WTC11 (cell line): ENCODE results near the gene ZSWIM4. TPM values are rescaled to one million over a fixed set of nuclear protein-coding genes. Genes with fewer than 3 reads are reported as not detected.

Experiments
- ESRRA ChIP-seq: sonication (generic); formaldehyde crosslinking; IDR thresholded peaks from 2 replicates; pipeline ENCODE4 v1.8.1; 2022; ENCODE audit warnings: mild to moderate bottlenecking, missing genetic modification reagents, borderline replicate concordance
- FOXP1 ChIP-seq: sonication (generic); formaldehyde crosslinking; IDR thresholded peaks from 2 replicates; pipeline ENCODE4 v1.8.0; 2022; ENCODE audit warnings: missing genetic modification reagents, mild to moderate bottlenecking, moderate library complexity, borderline replicate concordance
- GABPB1 ChIP-seq: sonication (generic); formaldehyde crosslinking; IDR thresholded peaks from 2 replicates; pipeline ENCODE4 v1.8.1; 2023; ENCODE audit warnings: mild to moderate bottlenecking, missing genetic modification reagents
- KAT7 ChIP-seq: sonication (generic); formaldehyde crosslinking; IDR thresholded peaks from 2 replicates; pipeline ENCODE4 v1.8.1; 2023; ENCODE audit warnings: missing genetic modification reagents, mild to moderate bottlenecking, borderline replicate concordance
- NFATC4 ChIP-seq: fragments of 250-450 bp; sonication (Bioruptor Pico); IDR thresholded peaks from 2 replicates; pipeline ENCODE4 v1.9.0; 2021; ENCODE audit warnings: mild to moderate bottlenecking
- NR1H2 ChIP-seq: sonication (generic); formaldehyde crosslinking; IDR thresholded peaks from 2 replicates; pipeline ENCODE4 v1.9.0; 2021; ENCODE audit warnings: mild to moderate bottlenecking, moderate library complexity, missing genetic modification reagents
- OVOL2 ChIP-seq: fragments of 250-450 bp; sonication (Bioruptor Pico); IDR thresholded peaks from 2 replicates; pipeline ENCODE4 v1.9.0; 2021; ENCODE audit warnings: mild to moderate bottlenecking, borderline replicate concordance
- PRRX2 ChIP-seq: fragments of 250-450 bp; sonication (Bioruptor Pico); IDR thresholded peaks from 2 replicates; pipeline ENCODE4 v1.8.0; 2021; ENCODE audit warnings: mild to moderate bottlenecking
- SP1 ChIP-seq: sonication (generic); formaldehyde crosslinking; conservative IDR thresholded peaks from 2 replicates; pipeline ENCODE4 v1.8.1; 2022; ENCODE audit warnings: missing genetic modification reagents
- TEAD4 ChIP-seq: sonication (generic); formaldehyde crosslinking; IDR thresholded peaks from 2 replicates; pipeline ENCODE4 v1.8.0; 2022; ENCODE audit warnings: mild to moderate bottlenecking, missing genetic modification reagents
- ZBTB21 ChIP-seq: sonication (generic); formaldehyde crosslinking; IDR thresholded peaks from 2 replicates; pipeline ENCODE4 v1.8.1; 2023; ENCODE audit warnings: mild to moderate bottlenecking, missing genetic modification reagents, borderline replicate concordance
- ZNF219 ChIP-seq: sonication (generic); formaldehyde crosslinking; IDR thresholded peaks from 2 replicates; pipeline ENCODE4 v1.8.0; 2023; ENCODE audit warnings: missing genetic modification reagents, mild to moderate bottlenecking, borderline replicate concordance
- ZNF423 ChIP-seq: fragments of 250-450 bp; sonication (Bioruptor Pico); IDR thresholded peaks from 2 replicates; pipeline ENCODE4 v2.1.2; 2022; ENCODE audit warnings: mild to moderate bottlenecking, moderate library complexity
- total RNA-seq: library from RNA; stranded (reverse); gene quantifications from 3 replicates; pipeline ENCODE4 v1.2.3, GENCODE V29; 2021
- TF ChIP-seq, protein P1 (sequence below): sonication (generic); formaldehyde crosslinking; IDR thresholded peaks from 2 replicates; pipeline ENCODE4 v1.8.1; 2023; ENCODE audit warnings: mild to moderate bottlenecking, missing genetic modification reagents, moderate library complexity
- TF ChIP-seq, protein P2 (sequence below): sonication (generic); formaldehyde crosslinking; IDR thresholded peaks from 2 replicates; pipeline ENCODE4 v1.8.0; 2023; ENCODE audit warnings: missing genetic modification reagents
- TF ChIP-seq, protein P3 (sequence below): sonication (generic); formaldehyde crosslinking; IDR thresholded peaks from 2 replicates; pipeline ENCODE4 v1.8.1; 2023; ENCODE audit warnings: mild to moderate bottlenecking, missing genetic modification reagents, moderate library complexity
- TF ChIP-seq, protein P4 (sequence below): sonication (generic); formaldehyde crosslinking; IDR thresholded peaks from 2 replicates; pipeline ENCODE4 v1.8.0; 2023; ENCODE audit warnings: missing genetic modification reagents, mild to moderate bottlenecking, borderline replicate concordance
- TF ChIP-seq, protein P5 (sequence below): sonication (generic); formaldehyde crosslinking; IDR thresholded peaks from 2 replicates; pipeline ENCODE4 v1.8.1; 2022; ENCODE audit warnings: mild to moderate bottlenecking, missing genetic modification reagents, moderate library complexity, borderline replicate concordance
- TF ChIP-seq, protein P6 (sequence below): sonication (generic); formaldehyde crosslinking; IDR thresholded peaks from 2 replicates; pipeline ENCODE4 v1.8.1; 2023; ENCODE audit warnings: mild to moderate bottlenecking, missing genetic modification reagents
- TF ChIP-seq, protein P7 (sequence below): fragments of 250-450 bp; sonication (Bioruptor Pico); IDR thresholded peaks from 2 replicates; pipeline ENCODE4 v1.9.0; 2021; ENCODE audit warnings: mild to moderate bottlenecking
- TF ChIP-seq, protein P8 (sequence below): fragments of 250-450 bp; sonication (Bioruptor Pico); IDR thresholded peaks from 2 replicates; pipeline ENCODE4 v1.9.0; 2021; ENCODE audit warnings: moderate library complexity, mild to moderate bottlenecking, inconsistent platforms, borderline replicate concordance
- TF ChIP-seq, protein P9 (sequence below): sonication (generic); formaldehyde crosslinking; IDR thresholded peaks from 2 replicates; pipeline ENCODE4 v1.8.1; 2022; ENCODE audit warnings: mild to moderate bottlenecking, moderate library complexity, missing genetic modification reagents
- TF ChIP-seq, protein P10 (sequence below): sonication (generic); formaldehyde crosslinking; IDR thresholded peaks from 2 replicates; pipeline ENCODE4 v1.8.1; 2022; ENCODE audit warnings: low read depth, mild to moderate bottlenecking, moderate library complexity, missing genetic modification reagents, borderline replicate concordance

Gene ZSWIM4
- total RNA-seq, 1 experiment from 2014 or later: 33.4 TPM

DNA sequence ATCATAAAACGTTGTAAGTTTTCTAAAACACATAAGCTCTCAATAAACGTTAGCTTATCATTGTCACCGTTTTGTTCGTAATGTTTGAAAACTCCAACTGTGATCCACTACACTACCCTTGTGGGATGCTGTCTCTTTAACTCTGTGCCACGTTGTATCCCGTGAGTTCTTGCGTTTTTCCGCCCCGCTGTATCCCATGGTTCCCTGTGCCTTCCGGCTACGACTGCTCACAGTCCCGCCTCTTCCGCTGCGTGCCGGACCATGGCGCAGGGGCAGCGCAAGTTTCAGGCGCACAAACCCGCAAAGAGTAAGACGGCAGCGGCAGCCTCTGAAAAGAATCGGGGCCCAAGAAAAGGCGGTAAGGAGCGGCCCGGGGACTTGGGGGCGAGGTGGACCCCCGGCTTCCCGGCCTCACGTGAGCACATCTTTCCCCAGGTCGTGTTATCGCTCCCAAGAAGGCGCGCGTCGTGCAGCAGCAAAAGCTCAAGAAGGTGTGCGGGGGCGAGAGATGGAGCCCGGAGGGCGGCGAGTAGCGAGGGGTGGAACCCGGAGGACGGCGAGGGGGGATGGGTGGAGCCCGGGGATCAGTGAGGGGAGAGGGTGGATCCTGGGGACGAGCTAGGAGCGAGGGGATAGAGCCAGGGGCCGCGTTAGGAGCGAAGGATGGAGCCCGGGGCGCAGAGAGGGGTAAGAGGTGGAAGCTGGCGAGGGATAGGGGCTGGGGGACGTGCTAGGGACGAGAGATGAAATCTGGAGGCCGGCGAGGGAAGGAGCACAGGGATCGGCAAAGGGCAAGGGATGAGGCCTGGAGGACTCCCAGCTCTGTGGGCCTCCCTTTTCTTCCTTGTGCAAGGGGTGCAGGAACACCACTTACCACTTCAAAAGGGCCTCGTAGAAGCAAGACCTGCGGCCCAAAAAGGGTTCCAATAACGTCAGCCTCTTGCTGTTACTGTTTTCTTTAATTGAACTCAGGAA is 20.7 kb upstream of the ZSWIM4 start, which contains the start of gene C19orf53 (continued):
- TF ChIP-seq, protein P1, sequence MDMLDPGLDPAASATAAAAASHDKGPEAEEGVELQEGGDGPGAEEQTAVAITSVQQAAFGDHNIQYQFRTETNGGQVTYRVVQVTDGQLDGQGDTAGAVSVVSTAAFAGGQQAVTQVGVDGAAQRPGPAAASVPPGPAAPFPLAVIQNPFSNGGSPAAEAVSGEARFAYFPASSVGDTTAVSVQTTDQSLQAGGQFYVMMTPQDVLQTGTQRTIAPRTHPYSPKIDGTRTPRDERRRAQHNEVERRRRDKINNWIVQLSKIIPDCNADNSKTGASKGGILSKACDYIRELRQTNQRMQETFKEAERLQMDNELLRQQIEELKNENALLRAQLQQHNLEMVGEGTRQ (CRISPR knock-in tag): peak; percentile 32; the same call in 1 of the 2 replicates
- TF ChIP-seq, protein P2, sequence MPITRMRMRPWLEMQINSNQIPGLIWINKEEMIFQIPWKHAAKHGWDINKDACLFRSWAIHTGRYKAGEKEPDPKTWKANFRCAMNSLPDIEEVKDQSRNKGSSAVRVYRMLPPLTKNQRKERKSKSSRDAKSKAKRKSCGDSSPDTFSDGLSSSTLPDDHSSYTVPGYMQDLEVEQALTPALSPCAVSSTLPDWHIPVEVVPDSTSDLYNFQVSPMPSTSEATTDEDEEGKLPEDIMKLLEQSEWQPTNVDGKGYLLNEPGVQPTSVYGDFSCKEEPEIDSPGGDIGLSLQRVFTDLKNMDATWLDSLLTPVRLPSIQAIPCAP (CRISPR knock-in tag): no peak
- TF ChIP-seq, protein P3, sequence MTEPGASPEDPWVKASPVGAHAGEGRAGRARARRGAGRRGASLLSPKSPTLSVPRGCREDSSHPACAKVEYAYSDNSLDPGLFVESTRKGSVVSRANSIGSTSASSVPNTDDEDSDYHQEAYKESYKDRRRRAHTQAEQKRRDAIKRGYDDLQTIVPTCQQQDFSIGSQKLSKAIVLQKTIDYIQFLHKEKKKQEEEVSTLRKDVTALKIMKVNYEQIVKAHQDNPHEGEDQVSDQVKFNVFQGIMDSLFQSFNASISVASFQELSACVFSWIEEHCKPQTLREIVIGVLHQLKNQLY: no peak
- no peak for TF ChIP-seq ZNF423 (CRISPR knock-in tag)
- TF ChIP-seq NR1H2 (CRISPR knock-in tag): no peak; the same call in 1 of the 2 replicates
- TF ChIP-seq GABPB1: peak; percentile 76
- TF ChIP-seq, protein P4, sequence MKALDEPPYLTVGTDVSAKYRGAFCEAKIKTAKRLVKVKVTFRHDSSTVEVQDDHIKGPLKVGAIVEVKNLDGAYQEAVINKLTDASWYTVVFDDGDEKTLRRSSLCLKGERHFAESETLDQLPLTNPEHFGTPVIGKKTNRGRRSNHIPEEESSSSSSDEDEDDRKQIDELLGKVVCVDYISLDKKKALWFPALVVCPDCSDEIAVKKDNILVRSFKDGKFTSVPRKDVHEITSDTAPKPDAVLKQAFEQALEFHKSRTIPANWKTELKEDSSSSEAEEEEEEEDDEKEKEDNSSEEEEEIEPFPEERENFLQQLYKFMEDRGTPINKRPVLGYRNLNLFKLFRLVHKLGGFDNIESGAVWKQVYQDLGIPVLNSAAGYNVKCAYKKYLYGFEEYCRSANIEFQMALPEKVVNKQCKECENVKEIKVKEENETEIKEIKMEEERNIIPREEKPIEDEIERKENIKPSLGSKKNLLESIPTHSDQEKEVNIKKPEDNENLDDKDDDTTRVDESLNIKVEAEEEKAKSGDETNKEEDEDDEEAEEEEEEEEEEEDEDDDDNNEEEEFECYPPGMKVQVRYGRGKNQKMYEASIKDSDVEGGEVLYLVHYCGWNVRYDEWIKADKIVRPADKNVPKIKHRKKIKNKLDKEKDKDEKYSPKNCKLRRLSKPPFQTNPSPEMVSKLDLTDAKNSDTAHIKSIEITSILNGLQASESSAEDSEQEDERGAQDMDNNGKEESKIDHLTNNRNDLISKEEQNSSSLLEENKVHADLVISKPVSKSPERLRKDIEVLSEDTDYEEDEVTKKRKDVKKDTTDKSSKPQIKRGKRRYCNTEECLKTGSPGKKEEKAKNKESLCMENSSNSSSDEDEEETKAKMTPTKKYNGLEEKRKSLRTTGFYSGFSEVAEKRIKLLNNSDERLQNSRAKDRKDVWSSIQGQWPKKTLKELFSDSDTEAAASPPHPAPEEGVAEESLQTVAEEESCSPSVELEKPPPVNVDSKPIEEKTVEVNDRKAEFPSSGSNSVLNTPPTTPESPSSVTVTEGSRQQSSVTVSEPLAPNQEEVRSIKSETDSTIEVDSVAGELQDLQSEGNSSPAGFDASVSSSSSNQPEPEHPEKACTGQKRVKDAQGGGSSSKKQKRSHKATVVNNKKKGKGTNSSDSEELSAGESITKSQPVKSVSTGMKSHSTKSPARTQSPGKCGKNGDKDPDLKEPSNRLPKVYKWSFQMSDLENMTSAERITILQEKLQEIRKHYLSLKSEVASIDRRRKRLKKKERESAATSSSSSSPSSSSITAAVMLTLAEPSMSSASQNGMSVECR (CRISPR knock-in tag): peak; percentile 50; the same call in 1 of the 2 replicates
- TF ChIP-seq, protein P5, sequence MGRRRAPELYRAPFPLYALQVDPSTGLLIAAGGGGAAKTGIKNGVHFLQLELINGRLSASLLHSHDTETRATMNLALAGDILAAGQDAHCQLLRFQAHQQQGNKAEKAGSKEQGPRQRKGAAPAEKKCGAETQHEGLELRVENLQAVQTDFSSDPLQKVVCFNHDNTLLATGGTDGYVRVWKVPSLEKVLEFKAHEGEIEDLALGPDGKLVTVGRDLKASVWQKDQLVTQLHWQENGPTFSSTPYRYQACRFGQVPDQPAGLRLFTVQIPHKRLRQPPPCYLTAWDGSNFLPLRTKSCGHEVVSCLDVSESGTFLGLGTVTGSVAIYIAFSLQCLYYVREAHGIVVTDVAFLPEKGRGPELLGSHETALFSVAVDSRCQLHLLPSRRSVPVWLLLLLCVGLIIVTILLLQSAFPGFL: no peak
- TF ChIP-seq SP1 (CRISPR knock-in tag): peak; percentile 100
- no peak for TF ChIP-seq ZNF219 (CRISPR knock-in tag)
- no peak for TF ChIP-seq ESRRA
- TF ChIP-seq, protein P6, sequence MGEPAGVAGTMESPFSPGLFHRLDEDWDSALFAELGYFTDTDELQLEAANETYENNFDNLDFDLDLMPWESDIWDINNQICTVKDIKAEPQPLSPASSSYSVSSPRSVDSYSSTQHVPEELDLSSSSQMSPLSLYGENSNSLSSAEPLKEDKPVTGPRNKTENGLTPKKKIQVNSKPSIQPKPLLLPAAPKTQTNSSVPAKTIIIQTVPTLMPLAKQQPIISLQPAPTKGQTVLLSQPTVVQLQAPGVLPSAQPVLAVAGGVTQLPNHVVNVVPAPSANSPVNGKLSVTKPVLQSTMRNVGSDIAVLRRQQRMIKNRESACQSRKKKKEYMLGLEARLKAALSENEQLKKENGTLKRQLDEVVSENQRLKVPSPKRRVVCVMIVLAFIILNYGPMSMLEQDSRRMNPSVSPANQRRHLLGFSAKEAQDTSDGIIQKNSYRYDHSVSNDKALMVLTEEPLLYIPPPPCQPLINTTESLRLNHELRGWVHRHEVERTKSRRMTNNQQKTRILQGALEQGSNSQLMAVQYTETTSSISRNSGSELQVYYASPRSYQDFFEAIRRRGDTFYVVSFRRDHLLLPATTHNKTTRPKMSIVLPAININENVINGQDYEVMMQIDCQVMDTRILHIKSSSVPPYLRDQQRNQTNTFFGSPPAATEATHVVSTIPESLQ (CRISPR knock-in tag): no peak
- peak; percentile 41; the same call in 1 of the 2 replicates for TF ChIP-seq FOXP1
- TF ChIP-seq, protein P7, sequence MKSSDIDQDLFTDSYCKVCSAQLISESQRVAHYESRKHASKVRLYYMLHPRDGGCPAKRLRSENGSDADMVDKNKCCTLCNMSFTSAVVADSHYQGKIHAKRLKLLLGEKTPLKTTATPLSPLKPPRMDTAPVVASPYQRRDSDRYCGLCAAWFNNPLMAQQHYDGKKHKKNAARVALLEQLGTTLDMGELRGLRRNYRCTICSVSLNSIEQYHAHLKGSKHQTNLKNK: 0 out of 2 replicates have a peak, but pooled peaks have one; percentile 57
- no peak for TF ChIP-seq OVOL2 (CRISPR knock-in tag)
- 0 out of 2 replicates have a peak, but pooled peaks have one; percentile 40 for TF ChIP-seq TEAD4 (CRISPR knock-in tag)
- TF ChIP-seq, protein P8, sequence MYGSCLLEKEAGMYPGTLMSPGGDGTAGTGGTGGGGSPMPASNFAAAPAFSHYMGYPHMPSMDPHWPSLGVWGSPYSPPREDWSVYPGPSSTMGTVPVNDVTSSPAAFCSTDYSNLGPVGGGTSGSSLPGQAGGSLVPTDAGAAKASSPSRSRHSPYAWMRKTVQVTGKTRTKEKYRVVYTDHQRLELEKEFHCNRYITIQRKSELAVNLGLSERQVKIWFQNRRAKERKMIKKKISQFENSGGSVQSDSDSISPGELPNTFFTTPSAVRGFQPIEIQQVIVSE (CRISPR knock-in tag): no peak
- TF ChIP-seq ZBTB21 (CRISPR knock-in tag): no peak
- TF ChIP-seq, protein P9, sequence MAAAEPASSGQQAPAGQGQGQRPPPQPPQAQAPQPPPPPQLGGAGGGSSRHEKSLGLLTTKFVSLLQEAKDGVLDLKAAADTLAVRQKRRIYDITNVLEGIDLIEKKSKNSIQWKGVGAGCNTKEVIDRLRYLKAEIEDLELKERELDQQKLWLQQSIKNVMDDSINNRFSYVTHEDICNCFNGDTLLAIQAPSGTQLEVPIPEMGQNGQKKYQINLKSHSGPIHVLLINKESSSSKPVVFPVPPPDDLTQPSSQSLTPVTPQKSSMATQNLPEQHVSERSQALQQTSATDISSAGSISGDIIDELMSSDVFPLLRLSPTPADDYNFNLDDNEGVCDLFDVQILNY (CRISPR knock-in tag): no peak
- TF ChIP-seq NFATC4 (CRISPR knock-in tag): 0 out of 2 replicates have a peak, but pooled peaks have one; percentile 37
- 0 out of 2 replicates have a peak, but pooled peaks have one; percentile 60 for TF ChIP-seq PRRX2 (CRISPR knock-in tag)
- TF ChIP-seq, protein P10, sequence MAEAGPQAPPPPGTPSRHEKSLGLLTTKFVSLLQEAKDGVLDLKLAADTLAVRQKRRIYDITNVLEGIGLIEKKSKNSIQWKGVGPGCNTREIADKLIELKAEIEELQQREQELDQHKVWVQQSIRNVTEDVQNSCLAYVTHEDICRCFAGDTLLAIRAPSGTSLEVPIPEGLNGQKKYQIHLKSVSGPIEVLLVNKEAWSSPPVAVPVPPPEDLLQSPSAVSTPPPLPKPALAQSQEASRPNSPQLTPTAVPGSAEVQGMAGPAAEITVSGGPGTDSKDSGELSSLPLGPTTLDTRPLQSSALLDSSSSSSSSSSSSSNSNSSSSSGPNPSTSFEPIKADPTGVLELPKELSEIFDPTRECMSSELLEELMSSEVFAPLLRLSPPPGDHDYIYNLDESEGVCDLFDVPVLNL: no peak
- TF ChIP-seq KAT7 (CRISPR knock-in tag): no peak
